Skeletal muscle tissue (tissue), 4 donors: Measurements from ENCODE around the gene UGT2B7. TPM values are rescaled to one million over a fixed set of nuclear protein-coding genes. Genes with fewer than 3 reads are reported as not detected.

Source experiments
- H3K27ac ChIP-seq: one replicate; pipeline ENCODE4 v1.7.0; 2013; ENCODE audit warnings: mild to moderate bottlenecking, low read depth, low read length, inconsistent platforms
- H3K27me3 ChIP-seq, 3 donors: one replicate each; pipeline ENCODE4 v1.7.0; 2013; ENCODE audit warnings: low read length in 3 of 3; ENCODE audit not compliant: control insufficient read depth in 3 of 3, insufficient read depth in 3 of 3
- H3K36me3 ChIP-seq, 3 donors: one replicate each; pipeline ENCODE4 v1.7.0; 2013; ENCODE audit warnings: low read length in 3 of 3; ENCODE audit not compliant: control insufficient read depth in 3 of 3, insufficient read depth in 3 of 3
- H3K4me1 ChIP-seq, 3 donors: one replicate each; pipeline ENCODE4 v1.7.0; 2013; ENCODE audit warnings: low read length in 3 of 3, mild to moderate bottlenecking in 3 of 3; ENCODE audit not compliant: control insufficient read depth in 3 of 3, insufficient read depth in 3 of 3
- H3K4me3 ChIP-seq, 3 donors: one replicate each; pipeline ENCODE4 v1.7.0; 2013; ENCODE audit warnings: low read length in 3 of 3
- H3K9ac ChIP-seq, 3 donors: one replicate each; pipeline ENCODE4 v1.7.0; 2013; ENCODE audit warnings: low read length in 3 of 3, mild to moderate bottlenecking in 3 of 3, moderate library complexity in 2 of 3, low read depth in 1 of 3
- H3K9me3 ChIP-seq, 3 donors: one replicate each; pipeline ENCODE4 v1.7.0; 2013; ENCODE audit warnings: low read length in 3 of 3; ENCODE audit not compliant: control insufficient read depth in 3 of 3
- total RNA-seq: library from RNA; depleted of rRNA; stranded (reverse); fragments of >200 nt; gene quantifications from one replicate; pipeline ENCODE4 v1.2.3, GENCODE V29; 2014
- donor health status: Osteomylitis.

UGT2B7 gene
- total RNA-seq, 1 donor from 2014 or later: not detected

DNA sequence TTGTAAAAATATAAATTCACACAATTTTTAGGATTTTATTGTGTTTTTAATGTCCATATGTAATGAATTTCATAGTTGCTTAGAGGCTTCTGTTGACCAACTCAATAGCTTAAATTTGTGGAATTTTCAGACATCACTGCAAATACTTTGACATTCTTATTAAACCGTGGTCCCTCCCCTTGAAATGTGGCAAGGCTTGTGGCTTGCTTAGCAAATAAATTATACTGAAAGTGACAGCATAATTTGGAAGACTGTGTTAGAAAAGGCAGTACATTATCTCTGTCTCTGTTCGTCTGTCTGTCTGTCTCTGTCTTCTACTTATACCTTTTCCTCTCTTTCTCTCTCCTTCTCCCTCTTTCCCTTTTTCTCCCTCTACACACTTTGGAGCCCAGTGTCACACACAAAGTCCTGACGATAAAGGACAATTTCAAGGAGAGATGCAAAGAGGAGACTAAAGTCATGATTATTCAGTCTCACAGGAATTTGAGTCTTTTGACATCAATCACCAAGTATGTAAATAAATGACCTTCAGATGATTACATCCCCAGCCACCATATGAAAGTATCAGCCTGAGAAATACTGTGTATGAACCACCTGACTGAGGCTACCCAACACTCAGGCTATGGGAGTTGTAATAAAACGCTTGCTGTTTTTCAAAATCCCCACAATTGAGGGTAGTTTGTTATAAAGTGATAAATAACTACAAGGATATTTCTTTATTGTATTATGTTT, 21.0 kb upstream of the UGT2B7 start:
- Histone ChIP-seq H3K4me3 (no peak overlapping the region), H3K9ac (no peak overlapping the region), H3K27me3 (no peaks in the 10 kb centered on the region), H3K36me3 (no peaks in the 10 kb centered on the region), H3K4me1 (no peaks in the 10 kb centered on the region), H3K27ac (no peak overlapping the region), H3K9me3 (no peaks in the 10 kb centered on the region)

DNA sequence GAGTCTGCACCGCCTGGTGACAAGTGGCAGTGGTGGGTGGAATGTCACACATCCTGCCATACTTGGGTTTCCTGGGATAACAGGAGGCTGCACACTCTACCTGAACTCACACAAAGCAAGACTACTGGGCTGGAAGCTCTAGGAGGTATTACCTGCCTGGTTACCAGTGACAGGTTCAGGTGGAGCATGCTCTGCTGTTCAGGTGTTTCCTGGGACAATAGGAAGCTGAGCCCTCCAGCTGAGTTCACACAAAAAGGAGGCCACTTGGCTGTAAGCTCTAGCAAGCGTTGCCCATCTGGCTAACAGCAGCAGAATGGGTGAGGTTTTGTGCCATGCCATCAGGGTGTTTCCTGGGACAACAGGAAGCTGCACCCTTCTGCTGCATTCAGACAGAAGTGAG, 17.4 kb upstream of the UGT2B7 start:
- Histone ChIP-seq H3K36me3 (no peaks in the 10 kb centered on the region), H3K9me3 (no peaks in the 10 kb centered on the region), H3K27ac (no peak overlapping the region), H3K4me1 (no peaks in the 10 kb centered on the region), H3K27me3 (no peaks in the 10 kb centered on the region), H3K4me3 (no peak overlapping the region), H3K9ac (no peak overlapping the region)

DNA sequence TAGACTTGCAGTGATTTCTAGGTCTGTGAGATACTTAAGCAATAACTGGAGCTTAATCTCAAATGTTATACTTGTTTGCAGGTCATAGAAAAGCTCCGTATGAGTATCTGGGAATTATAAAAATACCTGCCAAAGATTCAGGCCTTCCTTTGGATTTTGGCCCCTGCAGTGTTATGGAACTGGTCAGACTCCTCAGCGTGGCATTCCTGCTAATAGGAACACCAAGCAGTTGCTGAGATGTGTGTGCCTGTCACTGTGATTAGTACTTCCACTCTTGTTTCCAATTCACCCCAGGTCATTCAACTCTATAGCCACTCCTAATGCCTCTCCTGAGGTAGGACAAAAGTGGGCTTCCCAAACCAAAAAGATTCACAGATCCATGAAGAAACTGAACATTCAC, 7.8 kb upstream of the UGT2B7 start:
- Histone ChIP-seq H3K4me1 (no peaks in the 10 kb centered on the region), H3K4me3 (no peak overlapping the region), H3K9me3 (peaks cover 0 to 2% (median 0%) of the 10 kb centered on the region in 3 donors), H3K27ac (no peak overlapping the region), H3K27me3 (no peaks in the 10 kb centered on the region), H3K36me3 (no peaks in the 10 kb centered on the region), H3K9ac (no peak overlapping the region)

DNA sequence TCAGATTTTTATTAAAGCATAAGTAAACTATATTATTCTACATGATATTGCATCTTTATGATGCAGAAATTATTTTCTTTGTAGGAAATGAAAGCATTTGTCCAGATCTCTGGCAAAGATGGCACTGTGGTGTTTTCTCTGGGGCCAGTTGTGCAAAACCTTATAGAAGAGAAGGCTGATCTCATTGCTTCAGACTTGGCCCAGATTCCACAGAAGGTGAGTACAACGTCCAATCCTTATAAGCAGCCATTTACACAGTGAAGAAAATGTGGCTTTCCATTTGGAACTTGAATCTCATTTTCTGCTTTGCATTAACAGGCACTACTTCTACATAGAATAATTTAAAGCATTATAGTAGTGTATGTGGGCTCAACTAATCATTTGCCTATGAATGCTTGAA, 6.9 kb upstream of the UGT2B7 start:
- H3K4me1 ChIP-seq: no peaks in the 10 kb centered on the region
- no peak overlapping the region for H3K27ac ChIP-seq
- H3K36me3 ChIP-seq: no peaks in the 10 kb centered on the region
- no peak overlapping the region for H3K4me3 ChIP-seq
- H3K9me3 ChIP-seq: peaks cover 0 to 2% (median 0%) of the 10 kb centered on the region in 3 donors
- H3K9ac ChIP-seq: no peak overlapping the region
- no peaks in the 10 kb centered on the region for H3K27me3 ChIP-seq

DNA sequence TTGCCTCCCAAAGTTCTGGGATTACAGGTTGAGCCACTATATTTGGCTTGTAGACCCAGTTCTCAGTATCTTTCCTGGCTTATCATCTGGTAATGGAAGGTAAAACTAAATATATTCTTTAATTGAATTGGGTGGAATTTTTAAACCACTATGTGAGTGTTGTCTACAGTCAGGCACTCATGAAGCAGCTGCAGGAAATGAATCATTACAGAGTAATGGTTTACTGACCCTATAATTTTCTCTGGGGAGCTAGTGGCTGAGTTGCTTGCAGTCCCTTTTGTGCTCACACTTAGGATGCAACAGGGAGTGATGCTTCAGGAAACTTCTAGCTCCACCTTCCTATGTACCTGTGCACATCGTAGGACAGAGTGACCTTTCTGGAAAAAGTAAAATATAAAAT, 4.1 kb upstream of the UGT2B7 start:
- Histone ChIP-seq H3K4me1 (no peaks in the 10 kb centered on the region), H3K9me3 (peaks cover 0 to 2% (median 0%) of the 10 kb centered on the region in 3 donors), H3K4me3 (no peak overlapping the region), H3K36me3 (no peaks in the 10 kb centered on the region), H3K9ac (no peak overlapping the region), H3K27me3 (no peaks in the 10 kb centered on the region), H3K27ac (no peak overlapping the region)

DNA sequence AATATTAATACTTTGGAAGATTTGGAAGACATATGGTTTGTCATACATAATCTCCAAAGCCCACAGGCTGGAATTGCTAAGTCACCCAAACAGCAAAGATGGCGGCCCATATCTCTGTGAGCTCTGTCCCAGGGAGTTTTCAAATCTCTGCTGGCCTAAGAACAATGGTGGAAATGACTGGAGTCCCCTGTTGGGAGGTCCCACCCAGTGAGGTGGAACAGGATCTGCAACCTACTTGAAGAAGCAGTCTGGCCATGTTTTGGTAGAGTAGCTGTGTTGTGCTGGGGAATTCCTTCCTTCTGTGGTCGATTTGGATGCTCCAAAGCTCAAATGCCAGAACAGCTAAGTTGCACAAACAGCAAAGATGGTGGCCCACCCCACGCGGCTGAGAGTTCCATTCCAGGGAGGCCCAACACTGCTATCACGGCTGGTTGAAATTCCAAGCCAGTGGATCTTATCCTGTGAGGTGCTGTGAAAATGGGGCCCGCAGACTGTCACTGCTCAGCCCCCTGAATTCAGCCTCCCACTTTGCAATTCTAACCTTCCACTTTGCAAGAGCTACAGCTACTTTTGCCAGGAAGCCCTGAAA, 3.2 kb upstream of the UGT2B7 start:
- H3K9ac ChIP-seq: no peak overlapping the region
- H3K4me3 ChIP-seq: no peak overlapping the region
- H3K9me3 ChIP-seq: peaks cover 0 to 2% (median 0%) of the 10 kb centered on the region in 3 donors
- H3K27ac ChIP-seq: no peak overlapping the region
- no peaks in the 10 kb centered on the region for H3K27me3 ChIP-seq
- no peaks in the 10 kb centered on the region for H3K36me3 ChIP-seq
- no peaks in the 10 kb centered on the region for H3K4me1 ChIP-seq

DNA sequence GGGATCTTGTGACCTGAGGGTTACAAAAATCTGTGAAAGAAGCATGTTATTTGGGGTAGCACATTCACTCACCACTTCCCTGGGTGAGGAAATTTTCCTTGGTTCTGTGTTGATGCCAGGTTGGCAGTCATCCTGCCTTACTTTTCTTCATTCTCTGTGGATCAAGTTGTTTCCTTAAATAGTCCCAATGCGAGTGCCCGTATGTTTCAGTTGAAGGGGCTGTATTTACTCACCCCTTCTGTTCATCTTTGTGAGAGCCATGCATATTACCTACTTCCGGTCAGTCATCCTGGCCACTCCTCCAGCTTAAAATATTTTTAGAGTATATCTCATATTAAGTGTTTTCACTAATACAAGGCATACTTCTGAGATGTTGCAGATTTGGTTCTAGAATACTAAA, 2.6 kb upstream of the UGT2B7 start:
- Histone ChIP-seq H3K4me1 (no peaks in the 10 kb centered on the region), H3K9ac (no peak overlapping the region), H3K4me3 (no peak overlapping the region), H3K36me3 (no peaks in the 10 kb centered on the region), H3K27ac (no peak overlapping the region), H3K9me3 (no peaks in the 10 kb centered on the region), H3K27me3 (no peaks in the 10 kb centered on the region)

DNA sequence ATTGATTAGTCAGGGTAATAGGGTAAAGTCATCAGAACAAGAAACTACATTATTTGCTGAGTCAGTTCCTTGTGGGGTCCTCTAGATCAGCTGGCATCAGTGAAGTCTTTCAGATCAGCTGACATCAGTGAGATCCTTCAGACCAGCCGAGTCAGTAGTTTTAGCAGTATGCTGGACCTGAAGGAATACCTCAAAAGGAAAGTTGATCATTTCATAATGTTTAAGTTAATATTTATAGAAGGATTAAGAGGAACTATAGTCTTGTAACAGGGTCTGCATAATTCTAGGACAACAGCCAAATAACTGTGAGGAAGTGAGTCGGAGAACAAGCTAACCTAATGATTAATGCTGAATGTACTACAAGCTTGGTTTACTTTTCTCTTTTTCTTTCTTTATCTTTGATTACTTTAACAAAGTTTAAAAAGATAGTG, 958 bp upstream of the UGT2B7 start:
- no peak overlapping the region for H3K27ac ChIP-seq
- no peak overlapping the region for H3K9ac ChIP-seq
- H3K9me3 ChIP-seq: no peaks in the 10 kb centered on the region
- H3K4me3 ChIP-seq: no peak overlapping the region
- H3K4me1 ChIP-seq: no peaks in the 10 kb centered on the region
- H3K36me3 ChIP-seq: no peaks in the 10 kb centered on the region
- H3K27me3 ChIP-seq: no peaks in the 10 kb centered on the region

DNA sequence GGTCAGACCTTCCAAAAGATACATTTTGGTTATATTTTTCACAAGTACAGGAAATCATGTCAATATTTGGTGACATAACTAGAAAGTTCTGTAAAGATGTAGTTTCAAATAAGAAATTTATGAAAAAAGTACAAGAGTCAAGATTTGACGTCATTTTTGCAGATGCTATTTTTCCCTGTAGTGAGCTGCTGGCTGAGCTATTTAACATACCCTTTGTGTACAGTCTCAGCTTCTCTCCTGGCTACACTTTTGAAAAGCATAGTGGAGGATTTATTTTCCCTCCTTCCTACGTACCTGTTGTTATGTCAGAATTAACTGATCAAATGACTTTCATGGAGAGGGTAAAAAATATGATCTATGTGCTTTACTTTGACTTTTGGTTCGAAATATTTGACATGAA, 536 bp downstream of the UGT2B7 start:
- no peaks in the 10 kb centered on the region for H3K27me3 ChIP-seq
- H3K27ac ChIP-seq: no peak overlapping the region
- no peaks in the 10 kb centered on the region for H3K36me3 ChIP-seq

DNA sequence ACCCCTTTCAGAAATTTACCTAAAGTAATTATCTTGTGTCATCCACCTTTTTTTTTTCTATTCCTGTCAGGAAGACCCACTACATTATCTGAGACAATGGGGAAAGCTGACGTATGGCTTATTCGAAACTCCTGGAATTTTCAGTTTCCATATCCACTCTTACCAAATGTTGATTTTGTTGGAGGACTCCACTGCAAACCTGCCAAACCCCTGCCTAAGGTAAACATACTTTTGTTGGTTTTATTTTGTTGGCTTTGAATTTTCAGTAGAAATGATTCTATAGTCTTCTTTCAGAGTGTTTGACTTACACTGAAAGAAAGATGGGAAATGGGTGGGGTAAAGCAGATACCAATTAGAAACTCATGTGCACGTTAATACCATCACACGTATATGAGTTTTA, 2.2 kb downstream of the UGT2B7 start:
- Histone ChIP-seq H3K4me1 (no peaks in the 10 kb centered on the region), H3K27me3 (no peaks in the 10 kb centered on the region), H3K27ac (no peak overlapping the region), H3K9me3 (no peaks in the 10 kb centered on the region), H3K36me3 (no peaks in the 10 kb centered on the region), H3K9ac (no peak overlapping the region), H3K4me3 (no peak overlapping the region)

More for the DNA sequence above, 536 bp downstream of the UGT2B7 start:
- Histone ChIP-seq H3K9ac (no peak overlapping the region), H3K9me3 (no peaks in the 10 kb centered on the region), H3K4me1 (no peaks in the 10 kb centered on the region), H3K4me3 (no peak overlapping the region)
